HG03139 (cell line): ENCODE measurements around the gene SDF2.
"Not testable (repeated sequence)": the region's sequence is repeated elsewhere in the genome, so short reads cannot be mapped to it uniquely, and the experiment has no call there.

ENCODE experiments used
- ATAC-seq: cut with Tn5 transposase; IDR thresholded peaks from one replicate; pipeline ENCODE4 v1.9.1; 2021; ENCODE audit not compliant: unreplicated experiment

The SDF2 gene

DNA sequence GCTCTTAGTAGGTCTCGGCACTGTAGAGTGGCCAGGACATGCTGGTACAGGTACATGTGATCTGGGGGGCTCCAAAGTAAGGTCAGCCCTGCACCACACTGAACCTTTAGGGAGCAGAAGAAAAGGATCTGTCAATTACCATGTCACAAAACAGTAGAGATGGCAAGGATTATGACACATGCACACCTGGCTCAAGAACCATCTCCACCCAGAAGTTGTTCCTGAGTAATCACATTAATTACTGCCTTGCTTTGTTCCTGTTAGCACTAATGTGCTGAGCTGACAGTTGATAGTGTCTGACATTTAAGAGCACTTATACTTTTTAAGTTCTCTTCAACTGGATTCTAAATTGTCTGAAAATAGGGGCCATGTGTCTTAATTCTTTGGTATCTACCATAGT is 26.2 kb downstream of the SDF2 start:
- ATAC-seq: no peak

GRCh38 chr17:28634206-28634865 is 27.4 kb downstream of the SDF2 start:
- ATAC-seq: no peak

DNA sequence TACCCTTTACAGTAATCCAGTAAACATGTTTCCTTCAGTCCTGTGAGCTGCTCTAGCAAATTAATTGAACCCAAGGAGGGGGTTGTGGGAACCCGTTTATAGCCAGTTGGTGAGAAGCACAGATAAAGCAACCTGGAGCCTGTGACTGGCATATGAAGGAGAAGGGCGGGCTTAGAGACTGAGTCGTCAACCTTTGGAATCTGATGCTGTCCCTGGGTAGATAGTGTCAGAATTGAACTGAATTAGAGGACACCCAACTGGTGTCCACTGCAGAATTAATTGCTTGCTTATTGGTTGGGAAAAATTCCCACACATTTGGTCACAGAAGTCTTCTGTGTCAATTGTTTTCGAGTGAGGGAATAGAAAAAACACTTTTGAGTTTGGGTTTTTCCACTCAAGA is 34.9 kb downstream of the SDF2 start:
- no peak for ATAC-seq

- no peak for ATAC-seq
Observed at GRCh38 chr17:28624148-28624547, 37.6 kb downstream of the SDF2 start.

GRCh38 chr17:28623696-28624095 is 38.0 kb downstream of the SDF2 start:
- ATAC-seq: no peak

DNA sequence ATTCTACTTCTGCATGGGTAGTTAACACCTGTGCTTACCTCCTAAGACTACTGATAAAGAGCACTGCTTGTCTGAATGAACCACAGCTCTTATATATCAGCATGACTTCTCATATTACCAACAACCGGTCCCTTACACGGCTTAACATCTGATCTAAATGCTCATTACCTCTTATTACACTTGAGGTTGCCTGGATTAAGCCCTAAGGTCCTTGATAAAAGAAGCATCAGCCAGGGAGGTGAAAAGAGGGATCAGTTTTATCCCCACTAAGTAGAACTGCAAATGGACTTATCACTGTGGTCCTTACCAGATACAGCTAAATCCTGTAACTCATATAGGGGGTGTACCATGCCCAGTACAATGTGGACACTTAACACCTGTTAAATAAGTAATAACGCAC is 39.5 kb downstream of the SDF2 start:
- no peak for ATAC-seq

DNA sequence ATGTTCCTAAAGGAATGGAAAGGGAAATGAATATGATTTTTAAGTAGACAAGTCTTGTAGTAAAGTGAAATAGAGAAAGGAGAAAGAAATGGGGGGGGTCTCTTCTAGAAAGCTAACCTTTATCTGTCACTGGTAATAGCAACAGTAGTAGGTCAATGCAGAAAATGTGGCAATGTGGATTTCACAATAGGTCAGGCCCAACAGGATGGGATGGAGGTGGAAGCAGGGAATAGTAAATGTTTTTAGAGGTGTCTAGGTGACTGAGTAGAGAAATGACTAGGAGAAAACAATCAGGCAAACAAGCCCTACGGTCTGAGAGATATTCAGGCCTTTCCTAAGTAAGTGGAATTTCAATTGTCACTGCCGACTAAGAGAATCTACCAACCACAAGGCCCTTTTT is 41.7 kb downstream of the SDF2 start:
- no peak for ATAC-seq

- no peak for ATAC-seq
Observed at GRCh38 chr17:28618464-28618863, 43.2 kb downstream of the SDF2 start.

- ATAC-seq: no peak
Observed at GRCh38 chr17:28616281-28616680, 45.4 kb downstream of the SDF2 start.

DNA sequence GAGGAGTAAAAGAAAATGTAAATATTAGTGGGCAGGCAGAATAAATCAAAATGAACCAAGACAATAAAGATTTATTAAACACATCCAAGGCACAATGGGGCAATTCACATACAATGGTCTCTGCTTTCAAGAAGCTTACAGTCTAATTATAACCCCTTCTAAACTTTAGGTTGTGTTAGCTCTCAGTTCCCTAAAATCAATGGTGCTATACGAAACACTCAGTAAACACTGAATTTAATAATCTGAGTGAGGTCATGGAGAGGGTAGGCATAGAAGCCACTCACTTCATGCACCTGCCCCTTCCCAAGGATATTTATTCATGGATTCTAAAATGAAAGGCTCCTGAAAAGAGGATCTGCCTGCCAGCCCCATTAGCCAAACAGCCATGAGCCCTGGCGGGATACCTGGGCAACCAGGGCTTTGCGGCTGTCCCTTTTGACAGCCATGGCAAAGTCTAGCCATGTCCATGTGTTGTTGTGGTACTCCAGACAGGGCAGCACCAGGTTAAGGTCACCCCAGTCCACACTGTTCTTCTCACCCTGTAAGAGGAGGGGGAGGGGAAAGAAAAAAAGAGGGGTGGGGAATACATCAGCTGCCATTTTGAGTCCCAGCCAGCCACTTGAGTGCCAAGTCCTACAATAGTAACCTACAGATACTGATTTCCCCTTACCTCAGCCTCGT is 46.3 kb downstream of the SDF2 start:
- no peak for ATAC-seq

DNA sequence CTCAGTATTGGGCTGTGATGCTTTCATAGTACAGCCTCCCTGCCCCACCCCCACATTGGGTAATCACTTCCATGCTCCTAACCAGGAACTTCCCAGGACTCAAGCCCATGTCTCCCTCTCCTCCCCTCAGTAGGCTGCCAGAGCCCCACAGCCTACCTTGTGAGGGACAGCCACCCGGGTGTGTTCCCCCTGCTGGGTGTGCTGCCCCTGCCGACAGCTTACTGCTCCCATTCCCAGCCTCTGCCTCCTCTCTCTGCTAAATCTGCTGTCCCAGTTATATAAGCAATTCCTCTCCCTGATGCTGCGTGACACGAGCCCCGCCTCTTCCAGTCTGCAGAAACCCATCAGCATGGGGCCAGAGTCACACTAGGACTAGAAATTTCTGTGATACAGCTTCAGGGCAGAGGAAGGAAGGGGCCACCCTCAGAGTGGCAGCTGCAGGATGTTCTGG is 47.8 kb downstream of the SDF2 start, which contains the start of gene RSKR:
Gene RSKR (minus strand): TSS at position 255 of the 451 bp plus-strand sequence. CDS start 24 bp downstream, at position 231.
- ATAC-seq: no peak

DNA sequence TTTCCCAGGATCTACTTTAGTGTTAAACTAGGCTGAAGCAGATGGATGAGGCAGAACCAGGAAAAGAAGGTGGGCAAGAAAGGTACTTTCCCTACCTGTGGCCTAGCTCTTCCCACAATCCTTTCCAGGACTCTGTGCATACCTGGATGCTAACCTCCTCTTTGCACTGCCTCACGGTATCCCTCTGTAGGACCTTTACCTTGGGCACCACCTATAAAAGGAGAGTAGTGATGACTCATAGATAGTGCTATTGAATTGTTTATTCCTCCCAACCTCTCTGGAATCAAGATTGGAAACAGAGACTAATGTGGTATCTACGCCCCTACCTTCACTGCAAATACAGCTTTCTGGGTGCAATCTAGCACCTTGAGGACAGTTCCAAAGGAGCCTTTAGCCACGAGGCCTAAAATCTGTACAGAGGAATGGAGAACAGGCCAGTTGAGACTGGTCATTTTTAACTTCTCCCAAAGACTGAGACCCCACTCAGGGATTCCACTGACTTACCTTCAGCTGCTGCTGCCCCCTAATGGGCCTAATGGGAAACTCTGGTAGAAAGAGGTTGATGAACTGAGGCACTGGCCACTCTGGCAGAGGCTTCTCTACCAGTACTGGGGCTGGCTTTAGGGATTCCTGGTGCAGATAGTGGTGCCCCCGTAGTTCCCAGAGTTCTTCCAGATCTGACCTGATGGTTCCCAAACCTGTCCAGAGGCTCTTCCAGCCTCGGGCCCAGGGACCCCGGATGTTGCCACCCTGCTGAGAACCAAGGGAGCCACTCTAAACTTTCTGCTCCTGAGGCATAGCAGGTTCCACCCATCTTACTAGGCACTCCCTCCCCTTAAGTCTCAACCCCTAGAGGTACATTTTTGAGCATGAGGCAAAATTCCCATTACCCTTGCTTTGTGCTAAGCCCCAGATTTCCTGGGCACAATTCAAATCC is 48.5 kb downstream of the SDF2 start:
- ATAC-seq: no peak

- no peak for ATAC-seq
Observed at GRCh38 chr17:28612531-28612930, 49.2 kb downstream of the SDF2 start.

DNA sequence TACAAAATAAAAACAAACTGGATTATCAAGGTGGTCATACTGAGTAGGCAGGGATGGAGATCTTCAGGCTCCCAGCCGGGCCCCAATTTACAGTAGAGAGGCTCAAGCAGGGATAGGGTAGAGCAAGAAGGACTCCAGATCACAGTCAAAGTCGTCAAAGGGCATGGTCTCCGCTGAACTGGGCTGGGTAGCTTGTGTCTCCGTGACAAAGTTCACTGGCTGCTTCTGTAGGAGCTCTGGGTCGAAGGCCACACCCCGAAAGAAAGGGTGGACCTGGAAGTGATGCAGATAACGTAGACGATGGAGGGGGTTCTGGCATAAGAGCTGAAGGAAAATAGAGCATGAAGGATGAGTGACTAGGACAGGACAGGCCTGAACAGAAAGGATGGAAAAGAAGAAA is 51.3 kb downstream of the SDF2 start:
- no peak for ATAC-seq

DNA sequence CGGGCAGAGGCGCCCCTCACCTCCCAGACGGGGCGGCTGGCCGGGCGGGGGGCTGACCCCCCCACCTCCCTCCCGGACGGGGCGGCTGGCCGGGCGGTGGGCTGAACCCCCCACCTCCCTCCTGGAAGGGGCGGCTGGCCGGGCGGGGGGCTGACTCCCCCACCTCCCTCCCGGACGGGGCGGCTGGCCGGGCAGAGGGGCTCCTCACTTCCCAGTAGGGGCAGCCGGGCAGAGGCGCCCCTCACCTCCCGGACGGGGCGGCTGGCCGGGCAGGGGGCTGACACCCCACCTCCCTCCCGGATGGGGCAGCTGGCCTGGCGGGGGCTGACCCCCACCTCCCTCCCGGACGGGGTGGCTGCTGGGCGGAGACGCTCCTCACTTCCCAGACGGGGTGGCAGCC is 57.7 kb downstream of the SDF2 start:
- ATAC-seq: not testable (repeated sequence)

- peak; percentile 41 for ATAC-seq
Observed at GRCh38 chr17:28599311-28600184, 62.2 kb downstream of the SDF2 start.

DNA sequence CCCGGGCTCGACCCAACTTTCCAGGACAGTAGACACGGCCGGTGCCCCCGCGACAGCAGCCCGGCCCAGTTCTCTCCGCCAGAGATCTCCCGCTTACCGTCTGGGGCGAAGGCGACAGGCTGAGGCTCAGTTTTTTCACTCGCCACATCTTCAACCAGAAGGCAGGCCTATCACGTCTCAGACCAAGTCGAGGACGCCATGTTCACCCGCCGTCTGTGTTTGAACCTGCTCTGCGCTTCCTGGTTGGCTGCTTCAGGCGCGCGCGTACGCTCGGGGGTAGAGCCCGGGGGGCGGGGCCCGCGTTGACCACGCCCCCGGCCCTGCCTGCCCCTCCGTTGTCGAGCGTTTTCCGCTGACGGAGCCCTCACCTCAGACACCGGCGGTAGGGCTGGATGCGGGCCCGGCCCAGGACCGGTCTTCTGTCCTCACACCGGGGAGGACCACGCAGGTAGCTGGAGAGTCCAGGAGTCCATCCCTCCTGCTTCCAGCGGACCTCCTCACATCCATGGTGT is 62.9 kb downstream of the SDF2 start, which contains the start of gene SPAG5:
Gene SPAG5 (minus strand): TSS at position 227 of the 512 bp plus-strand sequence. CDS start 79 bp downstream, at position 148.
- ATAC-seq: peak; percentile 78

DNA sequence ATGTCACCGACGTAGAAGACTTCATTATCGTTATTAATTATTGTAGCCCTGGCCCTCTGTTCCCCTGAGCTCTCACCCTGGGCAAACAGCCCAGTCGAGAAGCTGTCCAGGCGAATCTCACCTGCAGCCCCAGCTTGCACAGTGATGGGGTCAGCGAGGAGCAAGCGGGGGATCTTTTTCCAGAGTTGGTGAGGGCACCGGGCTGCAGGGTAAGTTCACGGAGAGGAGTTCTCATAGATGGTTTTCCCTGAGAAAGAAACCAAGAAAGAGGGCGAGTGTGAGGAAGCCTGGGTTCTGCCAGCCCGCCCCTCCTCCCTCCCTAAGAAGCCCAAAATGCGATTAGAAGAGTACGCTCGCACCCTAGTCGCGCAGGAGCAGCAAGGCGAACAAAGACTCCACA is 63.3 kb downstream of the SDF2 start:
- no peak for ATAC-seq
